ENCODE data around the gene OBSCN.

- TF ChIP-seq POLR2AphosphoS5 (IDR thresholded peaks at IDR 0.05; ENCODE audit: low read depth, low read length) (no peak), TCF7L2 (IDR thresholded peaks at IDR 0.05; ENCODE audit: low read depth, low read length) (no peak), CTCF (IDR thresholded peaks at IDR 0.05) (no peak), REST (IDR thresholded peaks at IDR 0.05; ENCODE audit: insufficient read depth in 1 of 2, low read depth in 2 of 2, low read length in 1 of 2) (no peak), SIN3A (IDR thresholded peaks at IDR 0.05; ENCODE audit: borderline replicate concordance, insufficient read depth, low read depth, low read length) (no peak)
Measured at GRCh38 chr1:228370439-228370940, 162.6 kb downstream of the OBSCN start.
